GM18505 (cell line): ENCODE measurements around the gene NLGN1.
A peak's percentile ranks its signal among the peaks of the same experiment; 100 is the strongest.
"Not testable (repeated sequence)": the region's sequence is repeated elsewhere in the genome, so short reads cannot be mapped to it uniquely, and the experiment has no call there.

ENCODE experiments used
- ATAC-seq: cut with Tn5 transposase; IDR thresholded peaks from one replicate; pipeline ENCODE4 v1.9.1; 2021; ENCODE audit not compliant: unreplicated experiment
- POLR2A ChIP-seq: IDR thresholded peaks from 4 replicates; pipeline ENCODE4 v1.6.1; 2011; ENCODE audit warnings: borderline replicate concordance; ENCODE audit not compliant: insufficient read depth, insufficient read length; ENCODE audit errors: extremely low read depth

Gene NLGN1

DNA sequence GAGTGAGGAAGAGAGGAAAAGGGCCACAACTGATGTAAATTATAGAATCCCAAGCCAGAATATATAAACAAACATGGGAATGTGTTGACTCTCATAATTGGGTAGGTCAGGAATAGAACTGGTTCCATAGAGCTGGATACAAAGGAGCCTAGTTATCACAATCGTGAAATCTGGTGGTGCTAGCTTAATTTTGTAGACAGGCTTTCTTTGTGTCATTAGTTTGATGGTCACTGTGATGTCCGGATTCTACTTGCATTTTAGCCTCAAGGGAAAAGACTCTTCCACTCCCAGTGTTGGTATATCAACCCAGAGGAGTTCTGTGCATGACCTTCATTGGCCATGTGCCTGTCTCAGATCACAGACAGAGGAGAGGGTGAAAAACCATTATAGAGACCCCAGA, 81.8 kb downstream of the NLGN1 start:
- ATAC-seq, result no peak
- no peak for TF ChIP-seq POLR2A

- TF ChIP-seq POLR2A, result no peak
- no peak for ATAC-seq
Observed at GRCh38 chr3:173501931-173502489, 104.5 kb downstream of the NLGN1 start.

- ATAC-seq, result no peak
- TF ChIP-seq POLR2A, result no peak
Observed at GRCh38 chr3:173502983-173503568, 105.5 kb downstream of the NLGN1 start.

DNA sequence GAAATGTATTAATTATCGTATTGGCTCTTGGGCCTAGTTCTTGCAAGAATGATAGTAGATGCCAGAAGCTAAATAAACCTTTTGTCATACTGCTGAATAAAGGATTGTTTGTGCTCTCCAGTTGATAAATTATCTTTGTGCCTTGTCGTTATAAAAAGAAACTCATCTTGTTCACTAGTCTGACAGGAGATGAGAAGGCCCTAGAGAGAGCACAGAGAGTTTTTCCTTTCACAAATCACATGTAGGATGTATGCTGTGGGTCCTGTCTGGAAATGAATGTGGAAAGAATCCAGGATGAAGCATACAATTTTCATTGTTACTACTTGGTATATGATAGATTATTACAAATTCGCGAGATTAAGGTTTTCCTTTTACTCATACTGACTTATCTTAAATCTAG, 113.0 kb downstream of the NLGN1 start:
- no peak for TF ChIP-seq POLR2A
- ATAC-seq, result no peak

- ATAC-seq, result peak; percentile 72
- no peak for TF ChIP-seq POLR2A
Observed at GRCh38 chr3:173513123-173513522, 115.6 kb downstream of the NLGN1 start.

DNA sequence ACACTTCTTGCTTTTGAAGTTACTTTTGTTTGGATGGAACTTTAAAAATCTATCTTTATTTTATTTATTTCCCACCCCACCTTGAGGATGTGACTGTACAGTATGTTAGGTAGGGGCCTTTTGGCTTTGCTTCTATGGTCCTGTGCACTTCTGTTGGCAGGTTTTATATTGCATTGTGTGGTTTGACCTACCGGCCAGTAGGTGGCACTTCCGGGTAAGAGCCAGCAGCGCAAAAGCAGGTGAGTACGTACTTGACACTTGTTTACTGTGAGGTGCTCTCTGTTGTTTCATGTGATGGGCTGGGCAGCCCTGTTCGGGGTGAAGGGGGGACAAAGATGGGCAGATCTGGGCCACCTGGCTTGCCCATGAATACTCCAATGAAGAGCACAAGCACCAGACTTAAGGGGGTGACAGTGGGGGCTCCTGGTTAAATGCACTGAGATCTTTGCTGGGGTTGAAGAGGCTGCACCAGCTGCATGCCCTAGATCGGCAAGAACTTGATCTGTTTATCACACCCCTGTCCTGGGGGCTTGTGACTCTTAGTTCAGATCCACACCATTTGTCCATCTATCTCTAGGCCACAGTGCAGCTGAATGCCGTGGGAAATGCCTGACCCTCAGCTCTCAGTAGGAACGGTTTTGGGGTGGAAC, 131.6 kb downstream of the NLGN1 start:
- no peak for TF ChIP-seq POLR2A
- peak; percentile 93 for ATAC-seq

DNA sequence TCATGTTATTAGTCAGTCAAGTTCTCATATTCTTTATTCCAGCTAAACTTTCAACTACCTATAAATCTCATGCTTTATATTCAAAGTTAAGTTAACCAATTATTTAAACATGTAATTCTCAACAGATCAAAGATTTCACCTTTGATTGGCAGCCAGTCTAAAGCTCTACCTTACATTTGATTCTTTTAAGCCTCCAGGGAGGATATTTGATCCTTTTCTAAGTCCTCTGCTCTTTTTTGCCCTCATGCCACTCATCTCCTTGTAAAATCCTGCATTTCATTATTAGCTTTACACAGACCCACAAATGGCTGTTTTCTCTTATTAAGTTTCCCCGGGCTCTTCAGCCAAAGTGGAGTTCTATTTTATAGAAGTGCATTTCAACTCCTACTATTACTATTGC, 134.1 kb downstream of the NLGN1 start:
- TF ChIP-seq POLR2A, result no peak
- no peak for ATAC-seq

DNA sequence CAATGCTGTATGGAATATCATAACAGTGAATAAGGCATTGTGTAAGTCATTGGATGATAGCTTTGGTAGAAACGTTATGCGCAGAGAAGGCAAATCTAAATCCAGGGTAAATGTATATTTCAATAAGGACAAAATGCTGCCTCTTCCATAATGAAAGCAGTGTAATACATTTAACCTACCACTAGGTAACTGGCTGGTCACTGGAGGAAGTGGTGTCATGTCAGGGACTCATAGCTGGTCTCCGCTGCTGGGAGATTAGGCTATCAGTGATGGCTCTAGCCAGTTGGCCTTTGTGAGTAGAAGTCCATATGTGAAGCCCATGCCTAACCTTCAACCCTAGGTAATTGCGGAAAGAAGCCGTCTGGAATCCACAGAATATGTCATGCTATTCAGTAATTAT, 140.9 kb downstream of the NLGN1 start:
- no peak for TF ChIP-seq POLR2A
- peak; percentile 69 for ATAC-seq

- ATAC-seq, result not testable (repeated sequence)
Observed at GRCh38 chr3:173545590-173545989, 148.0 kb downstream of the NLGN1 start.

DNA sequence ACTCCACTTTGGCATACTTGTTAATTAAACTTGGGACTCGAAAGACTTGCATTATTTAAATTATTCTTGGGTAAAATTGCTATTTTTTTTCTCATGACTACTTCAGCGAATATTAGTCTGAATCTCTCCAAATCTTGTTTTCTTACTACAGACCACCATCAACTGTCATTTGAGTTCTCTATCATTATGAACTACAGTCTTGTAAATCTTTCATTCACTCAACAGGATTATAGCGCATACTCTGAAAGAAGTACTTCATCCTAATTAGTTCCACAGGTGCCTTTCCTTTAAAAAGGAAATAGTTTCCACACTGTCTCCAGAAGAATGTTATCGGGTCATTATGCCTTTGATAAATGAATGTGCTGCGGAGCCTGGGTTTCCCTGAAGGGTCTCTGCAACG, 149.5 kb downstream of the NLGN1 start:
- ATAC-seq, result no peak
- no peak for TF ChIP-seq POLR2A

GRCh38 chr3:173548261-173548660, 150.7 kb downstream of the NLGN1 start:
- ATAC-seq, result no peak
- TF ChIP-seq POLR2A, result no peak

DNA sequence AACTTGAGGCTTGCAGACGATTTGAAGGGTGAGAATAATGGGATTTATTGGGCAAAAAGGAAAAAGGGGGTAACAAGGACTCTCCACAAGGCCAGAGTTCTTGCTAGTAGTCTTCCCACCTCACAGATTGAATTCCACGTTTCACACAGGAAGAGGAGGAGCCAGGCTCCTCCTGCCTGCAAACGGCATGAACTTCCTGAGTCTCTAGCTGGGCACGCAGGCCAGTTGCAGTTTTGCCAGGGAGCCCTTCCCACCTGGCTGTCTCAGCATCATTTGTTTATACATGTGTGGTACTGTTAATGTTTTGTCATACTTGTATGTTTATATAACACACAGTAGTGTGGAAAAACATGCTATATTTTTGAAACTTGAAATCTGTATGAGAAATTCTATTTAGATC, 155.0 kb downstream of the NLGN1 start:
- TF ChIP-seq POLR2A, result no peak
- no peak for ATAC-seq

DNA sequence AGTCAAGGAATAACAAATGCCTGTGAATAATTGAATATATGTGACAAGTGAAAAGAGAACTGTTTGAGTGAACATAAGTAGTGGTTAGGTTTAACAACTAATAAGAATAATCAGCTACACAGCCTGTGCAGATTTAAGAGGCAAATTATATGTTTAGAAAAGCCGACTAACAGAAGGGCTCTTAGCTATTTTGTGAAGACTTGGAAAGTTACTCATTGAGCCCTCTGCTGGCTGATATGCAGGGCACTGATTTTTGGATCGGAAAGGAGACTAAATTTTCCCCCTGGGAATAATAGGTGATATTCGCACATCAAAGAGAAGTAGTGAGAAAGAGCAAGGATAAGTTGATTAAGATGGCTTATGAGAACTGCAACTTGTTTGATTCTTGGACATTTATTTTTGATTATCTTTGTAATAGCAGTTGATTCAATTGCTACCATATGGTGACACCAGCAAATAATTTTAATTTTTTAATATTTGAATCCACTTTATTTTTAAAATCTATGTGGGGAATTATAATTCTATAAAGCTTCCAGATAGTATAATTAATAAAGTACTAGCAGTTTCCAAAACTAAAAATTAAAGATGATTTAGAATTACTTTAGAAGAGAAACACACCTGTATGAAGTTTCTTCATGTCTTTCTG, 156.2 kb downstream of the NLGN1 start:
- ATAC-seq, result no peak
- no peak for TF ChIP-seq POLR2A

GRCh38 chr3:173556546-173556945, 159.0 kb downstream of the NLGN1 start:
- TF ChIP-seq POLR2A, result no peak
- no peak for ATAC-seq
